ENCODE data around the gene UQCRQ. TPM values are rescaled to one million over a fixed set of nuclear protein-coding genes. Genes with fewer than 3 reads are reported as not detected.

The UQCRQ gene
- total and polyA plus RNA-seq, 9 of the 15 experiments (the other 6 are each of a cell fraction or from before 2014, with no cell fraction given): 235 to 2,421 (median 883) TPM

- TF ChIP-seq ETV1 (tag; conservative IDR thresholded peaks at IDR 0.05; ENCODE audit: low read depth): peak; percentile 55
- no peak for TF ChIP-seq C11orf30 (IDR thresholded peaks at IDR 0.05; ENCODE audit: low read depth)
- no peak for TF ChIP-seq KAT8 (IDR thresholded peaks at IDR 0.05; ENCODE audit: low read depth)
- TF ChIP-seq KLF10 (CRISPR knock-in tag; IDR thresholded peaks at IDR 0.05): no peak
- TF ChIP-seq FOXK1 (CRISPR knock-in tag; IDR thresholded peaks at IDR 0.05; ENCODE audit: borderline replicate concordance): no peak
- no peak for TF ChIP-seq SMARCE1 (IDR thresholded peaks at IDR 0.05)
- no peak for TF ChIP-seq ETV6 (IDR thresholded peaks at IDR 0.05; ENCODE audit: borderline replicate concordance in 1 of 2, low read depth in 2 of 2, low read length in 1 of 2)
- no peak for TF ChIP-seq ETV6 (CRISPR knock-in tag; IDR thresholded peaks at IDR 0.05; ENCODE audit: borderline replicate concordance)
- no peak for TF ChIP-seq ZBTB34 (CRISPR knock-in tag; IDR thresholded peaks at IDR 0.05)
- TF ChIP-seq HNRNPL (IDR thresholded peaks at IDR 0.05; ENCODE audit: low read depth, low read length): no peak
- TF ChIP-seq ARID3A (IDR thresholded peaks at IDR 0.05; ENCODE audit: borderline replicate concordance, low read depth, low read length): no peak
- TF ChIP-seq ZBTB11 (CRISPR knock-in tag; IDR thresholded peaks at IDR 0.05): no peak
- no peak for TF ChIP-seq KAT2B (IDR thresholded peaks at IDR 0.05; ENCODE audit: low read depth, low read length)
- no peak for TF ChIP-seq ZKSCAN1 (IDR thresholded peaks at IDR 0.05; ENCODE audit: low read depth, low read length)
- no peak for TF ChIP-seq MAFF (IDR thresholded peaks at IDR 0.05; ENCODE audit: low read length)
- 0 out of 2 replicates have a peak, but pooled peaks have one; percentile 31 for TF ChIP-seq NBN (IDR thresholded peaks at IDR 0.05; ENCODE audit: low read depth)
- no peak for TF ChIP-seq ZNF518B (CRISPR knock-in tag; IDR thresholded peaks at IDR 0.05)
These were observed 35.9 kb upstream of the UQCRQ start, which contains the start of gene SHROOM1 (continued) for GRCh38 chr5:132830436-132831094.
